GM19397 (cell line): ENCODE measurements around the gene UROD.
"Not testable (repeated sequence)": the region's sequence is repeated elsewhere in the genome, so short reads cannot be mapped to it uniquely, and the experiment has no call there.

Source experiments
- ATAC-seq: cut with Tn5 transposase; IDR thresholded peaks from one replicate; pipeline ENCODE4 v1.9.1; 2021; ENCODE audit warnings: mild to moderate bottlenecking, moderate library complexity; ENCODE audit not compliant: unreplicated experiment

Gene UROD

DNA sequence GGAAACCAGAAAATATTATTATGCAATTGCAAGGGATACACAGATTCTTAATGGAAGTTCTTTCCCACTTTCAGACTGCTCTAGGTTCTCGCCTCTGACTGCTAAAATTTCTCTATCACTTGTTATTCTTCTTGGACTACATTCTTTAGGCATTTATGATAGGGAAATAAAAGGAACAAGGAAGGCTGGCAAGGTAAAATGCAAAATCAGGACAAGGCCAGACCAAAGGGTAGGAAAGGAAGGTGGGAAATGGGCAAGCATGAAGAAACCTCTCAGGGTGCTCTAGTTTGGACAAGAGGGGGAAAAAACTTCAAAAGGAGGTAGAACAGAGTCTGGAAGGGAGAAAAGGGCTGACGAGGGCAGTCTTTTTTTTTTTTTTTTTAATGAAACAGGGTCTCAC lies 26.2 kb downstream of the UROD start:
- no peak for ATAC-seq

DNA sequence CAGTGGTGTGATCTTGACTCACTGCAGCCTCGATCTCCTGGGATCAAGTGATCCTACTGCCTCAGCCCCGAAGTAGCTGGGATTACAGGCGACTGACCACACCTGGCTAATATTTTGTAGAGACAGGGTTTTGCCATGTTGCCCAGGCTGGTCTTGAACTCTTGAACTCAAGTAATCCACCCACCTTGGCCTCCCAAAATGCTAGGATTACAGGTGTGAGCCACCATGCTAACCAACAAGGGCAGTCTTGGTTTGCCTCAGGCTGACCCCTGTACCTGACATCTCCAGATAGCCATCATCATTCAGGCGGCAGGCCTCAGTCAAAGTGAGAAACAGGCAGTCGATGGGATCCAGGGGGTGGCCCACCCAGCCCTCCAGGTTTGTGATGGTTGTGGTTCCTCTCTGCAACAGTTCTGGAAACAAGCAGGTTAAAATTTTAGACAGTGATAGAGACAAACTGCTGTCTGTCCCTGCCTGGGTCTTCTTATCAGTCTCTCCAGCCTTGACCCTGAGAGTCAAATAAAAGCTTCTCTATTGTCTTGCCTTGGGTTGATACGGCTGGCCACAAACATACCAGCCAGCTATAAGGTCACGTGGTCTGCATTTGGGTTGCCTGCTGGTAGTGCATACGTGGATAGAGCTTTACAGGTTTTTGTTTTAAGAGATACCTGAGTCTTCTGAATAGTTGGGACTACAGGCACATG lies 26.8 kb downstream of the UROD start:
- no peak for ATAC-seq

DNA sequence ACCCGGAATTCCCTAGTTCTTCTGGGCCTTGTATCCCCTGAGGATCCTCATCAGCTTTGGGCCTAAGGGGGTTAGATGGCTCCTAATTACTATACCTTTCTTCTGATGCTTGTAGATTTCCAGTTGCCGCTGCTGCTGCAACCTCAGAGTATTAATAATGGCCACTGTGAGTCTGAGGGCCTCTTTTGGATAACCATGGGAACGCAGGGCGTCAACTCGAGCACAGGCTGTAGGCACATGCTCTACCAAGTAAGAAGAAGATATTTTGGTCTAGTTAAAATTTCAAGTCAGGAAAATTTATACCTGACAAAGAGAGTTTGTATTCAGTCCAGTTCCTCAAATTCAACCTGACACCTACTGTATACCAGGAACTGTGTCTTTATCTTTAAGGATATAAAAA lies 28.2 kb downstream of the UROD start:
- no peak for ATAC-seq

DNA sequence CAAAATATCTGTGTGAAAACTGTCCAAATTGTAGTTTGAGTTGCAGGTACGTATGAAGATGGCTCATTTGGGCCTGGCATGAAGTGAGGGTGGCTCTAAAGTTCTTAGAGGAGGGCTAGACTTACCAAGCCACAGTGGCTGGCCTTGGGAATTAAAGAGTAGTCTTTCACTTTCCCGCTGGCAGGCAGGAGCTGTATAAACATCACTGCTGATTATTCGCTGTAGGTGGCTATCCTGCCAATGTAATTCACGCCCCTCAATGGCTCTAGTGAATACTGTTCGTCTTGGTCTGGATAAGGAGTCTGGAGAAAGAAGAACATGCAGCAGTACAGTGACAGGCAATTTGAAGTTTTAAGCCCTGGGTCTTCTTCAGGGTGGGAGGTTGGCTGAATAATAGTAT lies 31.0 kb downstream of the UROD start:
- no peak for ATAC-seq

DNA sequence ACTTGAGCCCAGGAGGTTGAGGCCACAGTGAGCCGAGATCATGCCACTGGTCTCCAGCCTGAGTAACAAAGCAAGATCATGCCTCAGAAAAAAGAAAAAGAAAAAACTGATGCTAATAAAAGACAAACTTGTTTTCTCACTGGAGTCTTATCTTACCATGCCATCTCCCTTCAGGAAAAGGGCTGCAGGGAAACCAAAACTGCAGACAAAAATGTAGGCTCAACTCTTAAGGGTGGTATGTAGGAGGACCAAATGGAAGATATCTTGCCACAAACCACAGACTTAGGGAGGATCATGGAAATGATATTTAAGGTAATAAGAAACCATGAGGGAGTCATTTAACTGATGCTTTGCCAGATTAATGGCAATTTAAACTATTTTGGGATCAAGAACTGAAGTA lies 32.9 kb downstream of the UROD start:
- ATAC-seq = no peak

DNA sequence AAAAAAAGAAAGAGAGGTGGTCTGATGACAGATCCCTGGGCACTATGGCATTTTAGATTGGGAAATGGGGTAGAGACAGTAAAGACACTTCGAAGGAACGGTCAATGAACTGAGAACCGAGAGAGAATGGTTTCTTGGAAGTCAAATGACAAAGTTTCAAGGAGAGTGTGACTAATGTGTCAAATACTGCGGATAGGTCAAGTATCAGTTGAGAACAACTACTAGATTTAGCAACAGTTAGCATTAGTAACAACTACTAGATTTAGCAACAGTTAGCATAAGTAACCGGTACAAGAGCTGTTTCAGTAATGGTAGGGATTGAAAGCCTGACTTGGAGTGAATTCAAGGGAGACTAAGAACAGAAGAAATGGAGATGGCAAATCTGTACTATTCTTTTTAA lies 35.0 kb downstream of the UROD start:
- ATAC-seq = no peak

DNA sequence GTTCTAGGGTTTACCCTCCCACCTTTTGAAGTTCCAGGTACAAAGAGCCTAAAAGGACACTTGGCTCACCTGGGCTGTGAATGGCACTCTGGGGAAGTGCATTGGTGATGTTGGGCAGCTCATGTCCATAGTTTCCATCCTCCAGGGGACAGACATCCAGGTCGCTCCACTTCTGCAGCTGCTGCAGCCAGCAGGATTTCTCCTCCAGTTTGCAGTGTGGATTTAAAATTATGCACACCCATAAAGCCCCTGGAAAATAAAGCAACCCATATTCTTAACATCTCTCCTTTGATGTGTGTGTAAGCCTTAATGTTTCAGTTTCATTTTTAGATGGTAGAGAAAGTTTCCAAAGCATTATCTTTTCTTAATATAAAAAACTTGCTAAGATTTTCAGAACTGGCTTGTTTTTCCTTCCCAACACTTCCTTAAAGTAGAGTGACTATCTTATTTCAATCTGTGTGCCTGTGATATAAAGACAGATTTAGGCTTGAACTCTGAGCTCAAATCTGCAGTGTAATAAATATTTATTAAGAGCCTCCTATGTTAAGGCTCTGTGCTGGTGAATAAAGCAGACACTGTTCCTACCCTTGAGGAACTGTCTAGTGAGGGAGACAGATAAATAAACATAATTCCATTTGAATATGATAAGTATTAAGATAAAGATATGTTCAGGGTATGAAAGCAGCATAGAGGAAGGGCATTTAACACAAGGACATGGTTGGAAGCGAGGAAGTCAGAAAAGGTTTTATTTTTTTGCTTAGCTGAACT lies 39.1 kb downstream of the UROD start:
- ATAC-seq = no peak

DNA sequence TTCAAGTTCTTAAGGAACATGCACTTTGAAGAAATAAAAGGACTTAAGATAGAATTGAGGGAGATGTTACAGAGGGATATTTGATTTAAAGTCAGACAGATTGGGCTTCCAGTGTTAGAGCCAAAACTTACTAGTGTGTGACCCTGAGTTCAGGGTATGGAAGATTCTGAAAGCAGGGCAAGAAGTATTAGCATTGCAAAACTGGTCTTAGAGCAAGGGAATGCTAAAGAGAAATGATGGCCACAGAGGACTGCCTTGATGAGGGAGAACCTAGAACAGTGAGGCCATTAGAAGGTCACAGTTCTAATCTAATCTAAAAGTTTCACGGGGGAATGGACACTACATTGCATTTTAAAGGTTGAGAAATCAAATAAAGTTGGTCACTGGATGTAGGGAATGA lies 45.5 kb downstream of the UROD start:
- ATAC-seq = no peak

DNA sequence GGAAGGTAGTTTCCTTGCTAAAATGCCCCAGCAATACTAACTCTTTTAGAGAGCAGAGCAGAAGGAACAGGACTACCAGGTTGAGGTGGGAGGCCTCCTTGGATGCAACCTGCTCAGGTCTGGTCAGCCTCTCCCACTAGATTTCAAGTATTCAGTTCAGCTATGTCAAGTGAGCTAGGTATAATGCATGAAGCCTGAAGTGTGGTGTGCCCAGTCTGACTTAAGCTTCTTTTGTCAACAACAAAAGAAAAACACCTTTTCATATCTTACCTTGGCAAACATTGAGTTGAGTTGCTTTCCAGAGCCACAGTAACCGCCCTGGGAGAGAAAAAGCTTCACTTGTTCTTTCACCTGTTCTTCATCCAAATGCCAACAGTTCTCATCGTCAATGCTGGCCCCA lies 47.8 kb downstream of the UROD start:
- no peak for ATAC-seq

DNA sequence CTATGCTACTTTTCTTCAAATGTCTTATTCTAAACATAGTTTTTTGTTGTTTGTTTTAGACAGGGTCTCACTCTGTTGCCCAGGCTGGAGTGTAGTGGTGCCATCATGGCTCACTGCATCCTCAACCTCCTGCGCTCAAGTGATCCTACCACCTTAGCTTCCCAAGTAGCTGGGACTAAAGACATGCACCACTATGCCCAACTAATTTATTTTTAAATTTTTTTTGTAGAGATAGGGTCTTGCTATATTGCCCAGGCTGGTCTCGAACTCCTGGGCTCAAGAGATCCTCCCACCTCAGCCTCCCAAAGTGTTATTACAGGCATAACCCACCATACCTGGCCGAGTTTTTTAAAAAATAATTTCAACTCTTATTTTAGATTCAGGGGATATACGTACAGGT lies 50.4 kb downstream of the UROD start:
- not testable (repeated sequence) for ATAC-seq

DNA sequence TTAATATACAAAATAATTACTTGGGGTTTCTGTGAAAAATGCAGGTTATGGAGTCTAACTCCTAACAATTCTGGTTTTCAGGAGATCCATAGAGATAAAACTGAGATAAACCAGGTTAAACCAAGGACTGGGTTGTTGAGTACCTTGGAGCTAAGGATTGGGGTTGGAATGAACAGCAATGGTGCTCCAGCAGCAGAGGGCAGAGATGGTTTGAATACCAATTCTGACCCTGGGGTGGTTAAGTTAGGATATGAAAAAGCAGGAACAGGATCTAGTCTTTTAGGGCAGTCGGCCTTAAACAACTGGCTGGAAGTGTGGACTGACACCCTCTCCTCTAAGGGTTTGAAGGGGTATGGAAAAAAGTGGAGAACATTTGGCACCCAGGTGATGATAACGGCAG lies 53.0 kb downstream of the UROD start:
- no peak for ATAC-seq
